Measurements from ENCODE around the gene IL1R1.
"Not testable (repeated sequence)": the region's sequence is repeated elsewhere in the genome, so short reads cannot be mapped to it uniquely, and the experiment has no call there.

Gene IL1R1

GRCh38 chr2:102122115-102122514, 20.4 kb upstream of the IL1R1 start:
- TF ChIP-seq CTCF (IDR thresholded peaks at IDR 0.05; ENCODE audit: low read depth, low read length): no peak
- Histone ChIP-seq H3K9me3 (no peaks in the 10 kb centered on the region), H3K36me3 (no peaks in the 10 kb centered on the region), H3K4me1 (no peaks in the 10 kb centered on the region), H3K27me3 (no peaks in the 10 kb centered on the region), H3K4me3 (ENCODE audit: low read depth, low read length) (no peak overlapping the region)
- DNase-seq: no peak

- DNase-seq: no peak
- Histone ChIP-seq H3K4me1 (no peaks in the 10 kb centered on the region), H3K4me3 (ENCODE audit: low read depth, low read length) (no peak overlapping the region), H3K27me3 (no peaks in the 10 kb centered on the region), H3K36me3 (no peaks in the 10 kb centered on the region), H3K9me3 (no peaks in the 10 kb centered on the region)
- TF ChIP-seq CTCF (IDR thresholded peaks at IDR 0.05; ENCODE audit: low read depth, low read length): no peak
These were observed 19.6 kb upstream of the IL1R1 start for GRCh38 chr2:102122909-102123308.

GRCh38 chr2:102124421-102124820, 18.1 kb upstream of the IL1R1 start:
- not testable (repeated sequence) for H3K9me3 ChIP-seq; DNase-seq; H3K27me3 ChIP-seq; H3K36me3 ChIP-seq; H3K4me3 ChIP-seq (ENCODE audit: low read depth, low read length); H3K4me1 ChIP-seq

- Histone ChIP-seq H3K9me3 (no peaks in the 10 kb centered on the region), H3K36me3 (no peaks in the 10 kb centered on the region), H3K4me1 (no peaks in the 10 kb centered on the region), H3K4me3 (ENCODE audit: low read depth, low read length) (no peak overlapping the region), H3K27me3 (no peaks in the 10 kb centered on the region)
- no peak for DNase-seq
- no peak for TF ChIP-seq CTCF (IDR thresholded peaks at IDR 0.05; ENCODE audit: low read depth, low read length)
These were observed 16.4 kb upstream of the IL1R1 start for GRCh38 chr2:102126169-102126568.

- no peak for DNase-seq
- H3K4me1 ChIP-seq: no peaks in the 10 kb centered on the region
- no peaks in the 10 kb centered on the region for H3K27me3 ChIP-seq
- H3K9me3 ChIP-seq: no peaks in the 10 kb centered on the region
- TF ChIP-seq CTCF (IDR thresholded peaks at IDR 0.05; ENCODE audit: low read depth, low read length): no peak
- no peaks in the 10 kb centered on the region for H3K36me3 ChIP-seq
- H3K4me3 ChIP-seq (ENCODE audit: low read depth, low read length): no peak overlapping the region
These were observed 15.9 kb upstream of the IL1R1 start for GRCh38 chr2:102126660-102127059.

- no peak for TF ChIP-seq CTCF (IDR thresholded peaks at IDR 0.05; ENCODE audit: low read depth, low read length)
- no peaks in the 10 kb centered on the region for H3K27me3 ChIP-seq
- H3K36me3 ChIP-seq: no peaks in the 10 kb centered on the region
These were observed 13.5 kb upstream of the IL1R1 start for GRCh38 chr2:102129082-102129481.

More at GRCh38 chr2:102129082-102129481, 13.5 kb upstream of the IL1R1 start:
- no peak overlapping the region for H3K4me3 ChIP-seq (ENCODE audit: low read depth, low read length)
- no peaks in the 10 kb centered on the region for H3K9me3 ChIP-seq
- no peak for DNase-seq
- H3K4me1 ChIP-seq: no peaks in the 10 kb centered on the region
